Fibroblast of lung (primary cell): ENCODE measurements around the gene PRKRA.

ENCODE experiments used
- EZH2 ChIP-seq: IDR thresholded peaks from 2 replicates; pipeline ENCODE4 v1.5.1; 2012; ENCODE audit warnings: low read length, control low read depth, mild to moderate bottlenecking; ENCODE audit errors: missing control alignments
- TF ChIP-seq, protein P1 (sequence below), 2 donors: IDR thresholded peaks in 1 of 2; conservative IDR thresholded peaks in 1 of 2; 1 replicate in 1 of 2; 2 replicates in 1 of 2; pipeline ENCODE4 v1.5.1; 2011 to 2012; ENCODE audit warnings: low read length in 2 of 2, control low read depth in 1 of 2, inconsistent platforms in 1 of 2, low read depth in 1 of 2, mild to moderate bottlenecking in 1 of 2

DNA sequence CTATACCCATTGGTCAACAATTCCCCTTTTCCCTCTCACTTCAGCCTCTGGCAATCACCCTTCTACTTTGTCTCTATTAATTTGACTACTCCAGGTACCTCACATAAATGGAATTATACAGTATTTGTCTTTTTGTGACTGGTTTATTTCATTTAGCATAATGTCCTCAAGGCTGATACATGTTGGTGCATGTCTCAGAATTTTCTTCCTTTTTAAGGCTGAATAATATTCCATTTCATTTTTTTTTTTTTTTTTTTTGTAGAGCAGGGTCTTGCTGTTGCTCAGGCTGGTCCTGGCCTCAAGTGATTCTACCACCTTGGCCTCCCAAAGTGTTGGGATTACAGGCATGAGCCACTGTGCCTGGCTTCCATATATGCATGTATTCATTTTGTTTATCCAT is 25.5 kb upstream of the PRKRA start:
- TF ChIP-seq, protein P1, sequence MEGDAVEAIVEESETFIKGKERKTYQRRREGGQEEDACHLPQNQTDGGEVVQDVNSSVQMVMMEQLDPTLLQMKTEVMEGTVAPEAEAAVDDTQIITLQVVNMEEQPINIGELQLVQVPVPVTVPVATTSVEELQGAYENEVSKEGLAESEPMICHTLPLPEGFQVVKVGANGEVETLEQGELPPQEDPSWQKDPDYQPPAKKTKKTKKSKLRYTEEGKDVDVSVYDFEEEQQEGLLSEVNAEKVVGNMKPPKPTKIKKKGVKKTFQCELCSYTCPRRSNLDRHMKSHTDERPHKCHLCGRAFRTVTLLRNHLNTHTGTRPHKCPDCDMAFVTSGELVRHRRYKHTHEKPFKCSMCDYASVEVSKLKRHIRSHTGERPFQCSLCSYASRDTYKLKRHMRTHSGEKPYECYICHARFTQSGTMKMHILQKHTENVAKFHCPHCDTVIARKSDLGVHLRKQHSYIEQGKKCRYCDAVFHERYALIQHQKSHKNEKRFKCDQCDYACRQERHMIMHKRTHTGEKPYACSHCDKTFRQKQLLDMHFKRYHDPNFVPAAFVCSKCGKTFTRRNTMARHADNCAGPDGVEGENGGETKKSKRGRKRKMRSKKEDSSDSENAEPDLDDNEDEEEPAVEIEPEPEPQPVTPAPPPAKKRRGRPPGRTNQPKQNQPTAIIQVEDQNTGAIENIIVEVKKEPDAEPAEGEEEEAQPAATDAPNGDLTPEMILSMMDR (conservative IDR thresholded peaks at IDR 0.05 in 1 of 2, IDR thresholded peaks at IDR 0.05 in 1 of 2; ENCODE audit: low read depth in 1 of 2, low read length in 2 of 2): no peak
- no peak for TF ChIP-seq EZH2
